ENCODE measurements around the gene PDZD2.

DNA sequence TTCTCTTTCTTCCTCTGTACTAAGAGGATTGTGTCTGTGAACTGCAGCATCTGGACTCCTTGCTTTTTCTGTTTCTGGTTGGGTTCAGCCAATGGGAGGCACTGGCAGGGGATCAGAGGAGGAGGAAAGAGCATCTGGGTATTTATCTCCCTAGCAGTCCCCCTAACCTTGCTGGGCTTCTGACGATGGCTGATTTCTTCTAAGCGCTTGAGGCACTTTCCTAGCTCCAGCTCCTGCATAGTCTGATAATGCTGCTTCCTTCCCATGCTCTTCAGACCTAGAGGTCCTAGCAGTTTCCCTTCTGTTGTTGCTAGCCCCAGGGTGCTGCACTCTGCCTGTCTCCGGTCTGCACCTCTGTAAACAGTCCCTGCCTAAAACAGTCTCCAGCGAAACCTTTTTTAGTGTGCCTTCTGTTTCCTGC, 225.1 kb downstream of the PDZD2 start:
- TF ChIP-seq, protein P1, sequence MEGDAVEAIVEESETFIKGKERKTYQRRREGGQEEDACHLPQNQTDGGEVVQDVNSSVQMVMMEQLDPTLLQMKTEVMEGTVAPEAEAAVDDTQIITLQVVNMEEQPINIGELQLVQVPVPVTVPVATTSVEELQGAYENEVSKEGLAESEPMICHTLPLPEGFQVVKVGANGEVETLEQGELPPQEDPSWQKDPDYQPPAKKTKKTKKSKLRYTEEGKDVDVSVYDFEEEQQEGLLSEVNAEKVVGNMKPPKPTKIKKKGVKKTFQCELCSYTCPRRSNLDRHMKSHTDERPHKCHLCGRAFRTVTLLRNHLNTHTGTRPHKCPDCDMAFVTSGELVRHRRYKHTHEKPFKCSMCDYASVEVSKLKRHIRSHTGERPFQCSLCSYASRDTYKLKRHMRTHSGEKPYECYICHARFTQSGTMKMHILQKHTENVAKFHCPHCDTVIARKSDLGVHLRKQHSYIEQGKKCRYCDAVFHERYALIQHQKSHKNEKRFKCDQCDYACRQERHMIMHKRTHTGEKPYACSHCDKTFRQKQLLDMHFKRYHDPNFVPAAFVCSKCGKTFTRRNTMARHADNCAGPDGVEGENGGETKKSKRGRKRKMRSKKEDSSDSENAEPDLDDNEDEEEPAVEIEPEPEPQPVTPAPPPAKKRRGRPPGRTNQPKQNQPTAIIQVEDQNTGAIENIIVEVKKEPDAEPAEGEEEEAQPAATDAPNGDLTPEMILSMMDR (IDR thresholded peaks at IDR 0.05 in 4 of 5, conservative IDR thresholded peaks at IDR 0.05 in 1 of 5): no peak
- no peak for TF ChIP-seq POLR2A (IDR thresholded peaks at IDR 0.05)

All from gastrocnemius medialis (tissue), 4 donors.